Measurements from ENCODE around the gene LMNB1.
"Not testable (repeated sequence)": the region's sequence is repeated elsewhere in the genome, so short reads cannot be mapped to it uniquely, and the experiment has no call there.

Gene LMNB1

DNA sequence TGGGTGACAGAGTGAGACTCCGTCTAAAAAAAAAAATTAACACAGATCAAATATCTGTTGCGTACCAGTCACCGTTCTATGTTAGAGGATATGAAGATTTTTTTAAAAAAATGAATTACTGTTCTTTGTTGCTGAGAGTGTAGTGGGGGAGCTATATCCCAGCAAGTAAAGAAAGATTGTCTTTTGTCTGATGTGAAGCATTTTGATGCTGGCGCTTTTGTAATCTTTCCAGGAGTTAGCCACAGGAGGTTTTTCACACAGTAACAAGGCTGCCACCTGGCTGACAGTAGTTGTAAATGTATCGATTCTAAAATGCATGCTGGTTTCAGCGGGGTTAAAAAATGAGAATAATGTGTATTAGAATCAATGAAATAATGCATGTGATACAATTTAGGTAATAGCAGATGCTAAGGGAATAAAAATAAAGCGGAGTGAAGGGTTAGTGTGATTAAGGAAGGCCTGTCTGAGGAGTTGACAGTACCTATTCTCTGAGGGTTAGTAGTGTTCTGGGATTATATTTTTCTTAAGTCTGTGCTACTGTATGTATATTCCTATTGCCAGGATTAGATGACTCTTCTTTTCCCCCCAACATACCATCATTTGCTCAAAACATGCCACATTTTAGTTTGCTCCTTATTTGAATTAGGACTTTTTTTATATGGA lies 3.4 kb downstream of the LMNB1 start:
- no peak for DNase-seq

DNA sequence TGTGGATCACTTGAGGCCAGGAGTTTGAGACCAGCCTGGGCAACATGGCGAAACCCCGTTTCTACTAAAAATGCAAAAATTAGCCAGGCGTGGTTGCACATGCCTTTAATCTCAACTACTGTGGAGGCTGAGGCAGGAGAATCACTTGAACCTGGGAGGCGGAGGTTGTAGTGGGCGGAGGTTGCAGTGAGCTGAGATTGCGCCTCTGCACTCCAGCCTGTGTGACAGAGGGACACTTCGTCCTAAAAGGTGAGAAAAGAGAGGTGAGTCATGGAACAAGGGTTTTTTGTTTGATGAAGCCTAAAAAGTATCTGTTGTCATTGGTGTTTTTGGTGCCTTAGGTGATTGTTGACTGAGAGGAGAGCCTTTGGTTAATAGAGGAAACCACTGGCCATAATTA lies 11.5 kb downstream of the LMNB1 start:
- not testable (repeated sequence) for DNase-seq

DNA sequence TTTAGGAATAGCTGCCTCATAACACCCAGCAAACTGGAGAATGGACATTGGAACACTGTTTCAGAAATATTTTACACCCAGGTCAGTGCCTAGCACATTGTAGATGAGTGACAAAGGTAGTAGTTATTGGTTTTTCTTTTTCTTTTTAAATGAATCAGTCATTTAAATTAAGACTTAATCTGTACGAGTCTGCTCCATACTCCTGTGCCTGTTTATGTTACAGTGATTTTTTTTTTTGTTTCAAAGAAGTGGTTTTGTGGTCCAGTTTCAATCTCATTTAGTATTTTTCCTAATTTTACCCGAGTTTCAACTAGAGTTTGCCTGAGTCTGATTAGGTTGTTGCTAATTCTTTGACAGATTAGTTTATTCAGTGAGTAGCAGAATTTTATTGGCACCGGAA lies 16.2 kb downstream of the LMNB1 start:
- no peak for DNase-seq

DNA sequence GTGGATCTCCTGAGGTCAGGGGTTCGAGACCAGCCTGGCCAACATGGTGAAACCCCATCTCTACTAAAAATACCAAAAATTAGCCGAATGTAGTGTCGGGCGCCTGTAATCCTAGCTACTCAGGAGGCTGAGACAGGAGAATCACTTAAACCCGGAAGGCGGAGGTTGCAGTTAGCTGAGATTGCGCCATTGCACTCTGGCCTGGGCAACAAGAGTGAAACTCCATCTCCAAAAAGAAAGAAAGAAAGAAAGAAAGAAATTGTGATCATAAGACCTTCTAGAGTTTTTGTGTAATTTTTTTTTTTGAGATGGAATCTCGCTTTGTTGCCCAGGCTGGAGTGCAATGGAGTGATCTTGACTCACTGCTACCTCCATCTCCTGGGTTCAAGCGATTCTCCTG lies 16.7 kb downstream of the LMNB1 start:
- not testable (repeated sequence) for DNase-seq

DNA sequence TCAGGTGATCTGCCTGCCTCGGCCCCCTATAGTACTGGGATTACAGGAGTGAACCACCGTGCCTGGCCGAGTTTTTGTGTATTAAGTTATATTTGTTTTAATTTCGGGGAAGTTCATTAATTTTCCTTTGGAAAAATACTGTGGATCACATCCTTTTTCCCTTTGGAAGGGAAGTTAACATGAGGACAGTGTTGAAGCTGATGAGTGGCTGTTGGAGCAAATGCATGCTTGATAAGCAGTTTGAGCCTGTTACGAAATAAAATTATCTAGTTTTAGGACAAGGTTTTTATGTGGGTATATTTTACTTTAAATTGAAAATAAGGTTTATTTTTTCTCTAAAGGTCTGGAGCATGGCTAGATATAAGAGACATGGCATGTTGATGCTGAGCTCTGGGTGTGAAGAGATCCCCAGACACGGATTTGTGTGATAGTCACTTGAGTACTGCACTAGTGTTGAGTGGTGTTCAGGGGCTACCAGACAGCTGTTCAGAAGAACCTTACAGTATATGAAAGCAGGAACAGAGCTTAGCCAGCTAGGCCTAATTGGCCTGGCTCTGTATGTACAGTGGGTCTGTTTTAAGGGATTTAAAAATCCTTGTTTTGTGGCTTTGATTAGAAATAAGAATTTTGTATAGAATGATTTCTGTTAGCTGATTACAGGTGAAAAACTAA lies 17.4 kb downstream of the LMNB1 start:
- no peak for DNase-seq

- no peak for DNase-seq
Measured at GRCh38 chr5:126799780-126800179, 22.8 kb downstream of the LMNB1 start.

- no peak for DNase-seq
Measured at GRCh38 chr5:126801174-126801991, 24.4 kb downstream of the LMNB1 start.

GRCh38 chr5:126801992-126802294 lies 25.0 kb downstream of the LMNB1 start:
- no peak for DNase-seq

DNA sequence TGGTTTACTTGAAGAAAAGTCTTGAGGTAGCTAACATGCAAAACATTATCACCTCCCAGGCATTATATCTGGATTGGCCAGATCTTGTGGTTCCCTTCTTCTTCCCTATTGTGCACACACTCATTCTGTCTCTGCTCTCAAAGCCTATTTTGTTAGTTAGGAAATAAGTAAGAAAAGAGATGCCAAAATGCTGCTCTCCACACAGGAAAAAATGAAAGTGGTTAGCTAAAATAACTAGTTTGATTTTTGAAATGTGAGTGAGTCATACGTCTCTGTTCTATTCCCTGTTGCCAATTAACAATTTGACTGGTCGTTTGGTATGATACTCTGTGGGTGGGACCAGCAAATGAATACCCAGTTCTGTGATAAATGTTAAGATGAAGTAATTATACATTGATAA lies 28.1 kb downstream of the LMNB1 start:
- no peak for DNase-seq

DNA sequence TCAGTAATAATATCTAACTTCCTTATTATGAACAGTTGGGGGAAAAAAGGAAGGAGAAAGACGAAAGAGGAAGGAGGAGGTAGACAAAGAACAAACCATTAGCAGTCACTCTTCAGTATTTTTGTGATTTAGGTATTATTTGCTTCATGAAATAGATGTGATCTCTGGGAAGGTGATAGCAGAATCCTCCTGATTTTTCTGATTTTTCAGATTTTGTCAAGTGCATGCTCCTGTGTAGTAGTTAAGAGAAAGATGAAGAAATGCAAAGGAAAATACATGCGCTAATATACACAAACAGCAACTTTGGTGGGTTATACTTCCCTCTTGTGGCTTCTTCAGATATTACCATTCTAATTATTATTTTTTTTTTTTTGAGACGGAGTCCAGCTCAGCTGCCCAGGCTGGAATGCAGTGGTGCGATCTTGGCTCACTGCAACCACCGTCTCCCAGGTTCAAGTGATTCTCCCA lies 31.6 kb downstream of the LMNB1 start:
- DNase-seq: no peak

DNA sequence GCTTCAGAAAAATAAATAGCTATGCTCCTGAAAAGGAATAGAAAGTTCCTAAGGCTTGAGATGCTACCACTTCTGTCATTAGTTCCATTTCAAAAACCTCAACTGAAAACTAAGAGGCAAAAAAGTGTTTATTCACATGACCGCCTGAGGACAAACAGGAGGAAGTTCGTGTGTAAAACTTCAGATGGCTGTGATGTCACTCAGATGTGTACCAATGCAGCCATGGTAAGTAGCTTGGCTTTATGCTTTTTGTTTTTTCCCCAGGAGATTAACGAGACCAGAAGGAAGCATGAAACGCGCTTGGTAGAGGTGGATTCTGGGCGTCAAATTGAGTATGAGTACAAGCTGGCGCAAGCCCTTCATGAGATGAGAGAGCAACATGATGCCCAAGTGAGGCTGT lies 33.0 kb downstream of the LMNB1 start:
- no peak for DNase-seq

DNA sequence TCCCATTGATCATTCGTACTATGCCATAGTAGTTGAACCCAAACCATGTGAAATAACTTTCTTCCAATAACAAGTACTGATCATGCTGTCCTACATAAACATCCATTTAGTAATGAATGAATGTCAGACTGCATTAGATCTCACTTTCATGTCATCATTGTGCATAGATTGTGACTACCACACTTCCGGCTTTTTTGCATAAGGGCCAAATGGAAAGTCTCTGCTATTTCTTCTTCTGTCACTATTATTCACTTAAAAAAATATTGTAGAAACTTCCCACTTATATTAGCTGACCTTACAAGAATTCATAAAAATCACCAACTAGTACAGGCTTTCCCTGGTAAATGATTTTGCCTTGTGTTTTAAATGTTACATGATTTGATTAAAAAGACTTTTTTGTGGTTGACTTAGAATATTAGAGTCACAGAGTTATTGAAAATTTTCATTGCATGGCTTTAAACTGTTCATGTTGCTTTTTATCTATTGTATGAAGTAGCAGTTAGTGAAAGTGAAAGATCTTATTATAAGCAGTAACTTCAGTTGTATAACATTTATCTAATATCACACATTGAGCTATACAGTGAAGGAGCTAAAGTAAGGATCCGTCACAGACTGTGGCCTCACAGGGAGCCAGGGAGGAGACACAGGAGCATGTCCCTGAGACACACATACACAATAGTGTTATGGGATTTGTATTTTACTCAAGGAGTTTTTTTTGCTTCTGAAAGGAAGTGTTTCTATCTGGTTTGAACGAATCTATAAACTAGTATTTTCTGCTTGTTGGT lies 33.9 kb downstream of the LMNB1 start:
- no peak for DNase-seq

DNA sequence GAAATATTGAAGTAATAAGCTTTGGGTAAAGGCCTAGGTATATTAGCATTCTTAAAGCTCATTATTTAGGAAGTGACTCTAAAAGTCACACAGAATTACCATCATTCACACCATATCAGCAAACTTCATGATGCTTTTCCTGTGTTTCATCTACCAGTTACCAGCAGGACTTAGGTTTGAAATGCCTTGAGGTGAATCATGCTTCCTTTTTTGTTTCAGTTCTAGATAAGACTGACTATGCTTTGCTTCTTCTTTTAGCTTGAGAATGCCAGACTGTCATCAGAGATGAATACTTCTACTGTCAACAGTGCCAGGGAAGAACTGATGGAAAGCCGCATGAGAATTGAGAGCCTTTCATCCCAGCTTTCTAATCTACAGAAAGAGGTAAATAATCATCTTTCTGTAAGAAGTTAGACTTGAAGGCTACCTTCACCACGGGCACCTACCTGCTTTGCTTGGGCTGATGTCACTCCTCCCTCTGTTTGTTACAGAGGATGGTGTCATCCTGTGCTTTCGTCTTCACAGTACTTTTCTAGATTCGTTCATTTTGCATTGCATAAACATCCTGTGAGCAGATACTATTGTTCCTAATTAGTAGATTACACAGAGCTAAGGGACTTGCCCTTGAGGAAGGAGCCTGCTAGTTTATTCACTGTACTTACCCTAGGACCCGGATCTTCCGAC lies 34.7 kb downstream of the LMNB1 start:
- DNase-seq: no peak

DNA sequence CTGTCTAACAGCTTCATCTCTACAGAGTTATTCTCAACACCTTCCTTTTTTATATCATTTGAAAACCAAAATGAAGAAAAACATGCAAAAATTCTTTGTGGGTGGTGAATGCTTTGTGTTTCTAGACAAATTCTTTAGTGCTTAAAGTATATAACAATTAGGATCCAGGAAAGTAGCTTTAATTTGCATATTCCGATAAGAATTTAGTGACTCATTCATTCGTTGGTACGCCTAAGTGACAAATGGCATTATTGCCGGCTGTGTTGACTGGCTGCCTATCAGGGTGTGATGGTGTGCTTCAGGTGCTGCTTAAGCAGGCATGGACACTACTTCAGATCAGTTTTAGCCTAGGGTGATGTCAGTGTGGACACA lies 35.2 kb downstream of the LMNB1 start:
- DNase-seq: no peak

DNA sequence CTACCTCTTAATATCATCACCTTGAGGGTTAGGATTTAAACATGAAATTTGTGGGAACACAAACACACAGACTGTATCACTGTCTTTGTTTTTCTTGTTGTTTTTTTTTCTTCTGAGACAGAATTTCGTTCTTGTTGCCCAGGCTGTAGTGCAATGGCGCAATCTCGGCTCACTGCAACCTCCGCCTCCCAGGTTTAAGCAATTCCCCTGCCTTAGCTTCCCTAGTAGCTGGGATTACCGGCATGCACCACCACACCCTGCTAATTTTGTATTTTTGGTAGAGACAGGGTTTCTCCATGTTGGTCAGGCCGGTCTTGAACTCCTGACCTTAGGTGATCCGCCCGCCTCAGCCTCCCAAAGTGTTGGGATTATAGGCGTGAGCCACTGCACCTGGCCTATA lies 36.9 kb downstream of the LMNB1 start:
- not testable (repeated sequence) for DNase-seq

- no peak for DNase-seq
Measured at GRCh38 chr5:126814721-126815404, 37.9 kb downstream of the LMNB1 start.

DNA sequence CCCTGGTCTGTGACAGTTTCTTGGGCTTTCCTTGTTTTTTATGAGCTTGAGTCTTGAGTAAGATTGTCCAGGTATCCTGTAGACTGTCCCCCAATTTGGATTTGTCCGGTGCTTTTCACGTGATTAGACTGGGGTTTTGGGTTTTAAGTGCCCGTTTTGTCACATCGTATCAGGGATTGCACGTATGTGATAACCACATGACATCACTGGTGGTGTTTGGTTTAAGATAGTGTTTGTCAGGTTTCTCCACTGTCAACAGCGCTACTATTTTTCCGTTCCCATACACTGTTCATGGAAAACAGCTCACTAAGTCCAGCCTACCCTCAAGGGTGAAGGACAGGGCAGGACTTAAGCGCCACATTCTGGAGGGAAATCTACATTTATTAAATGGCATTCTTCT lies 39.7 kb downstream of the LMNB1 start:
- no peak for DNase-seq

DNA sequence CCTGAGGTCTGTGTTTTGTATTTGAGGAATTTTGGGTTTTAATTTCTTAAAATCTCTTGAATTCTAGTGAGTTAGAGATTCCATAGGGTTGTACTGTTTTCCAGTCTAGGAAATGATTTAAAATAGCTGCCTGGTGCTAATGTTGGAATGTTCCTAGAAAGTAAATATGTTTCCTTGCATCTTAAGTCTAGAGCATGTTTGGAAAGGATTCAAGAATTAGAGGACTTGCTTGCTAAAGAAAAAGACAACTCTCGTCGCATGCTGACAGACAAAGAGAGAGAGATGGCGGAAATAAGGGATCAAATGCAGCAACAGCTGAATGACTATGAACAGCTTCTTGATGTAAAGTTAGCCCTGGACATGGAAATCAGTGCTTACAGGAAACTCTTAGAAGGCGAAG lies 41.8 kb downstream of the LMNB1 start:
- no peak for DNase-seq

DNA sequence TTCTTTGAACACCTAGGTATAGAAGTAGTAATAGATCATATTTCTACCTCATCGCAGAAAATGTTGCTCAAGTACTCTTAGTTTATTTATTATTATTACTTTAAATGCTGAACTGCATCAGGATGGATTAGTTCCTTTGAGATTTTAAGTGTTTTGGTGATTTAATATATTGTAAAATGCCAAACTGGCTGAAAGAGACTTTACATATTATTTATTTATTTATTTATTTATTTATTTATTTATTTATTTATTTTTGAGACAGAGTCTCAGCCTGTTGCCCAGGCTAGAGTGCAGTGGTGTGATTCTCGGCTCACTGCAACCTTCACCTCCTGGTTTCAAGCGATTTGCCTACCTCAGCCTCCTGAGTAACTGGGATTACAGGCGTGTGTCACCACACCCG lies 42.3 kb downstream of the LMNB1 start:
- no peak for DNase-seq

- no peak for DNase-seq
Measured at GRCh38 chr5:126826619-126827215, 49.8 kb downstream of the LMNB1 start.

DNA sequence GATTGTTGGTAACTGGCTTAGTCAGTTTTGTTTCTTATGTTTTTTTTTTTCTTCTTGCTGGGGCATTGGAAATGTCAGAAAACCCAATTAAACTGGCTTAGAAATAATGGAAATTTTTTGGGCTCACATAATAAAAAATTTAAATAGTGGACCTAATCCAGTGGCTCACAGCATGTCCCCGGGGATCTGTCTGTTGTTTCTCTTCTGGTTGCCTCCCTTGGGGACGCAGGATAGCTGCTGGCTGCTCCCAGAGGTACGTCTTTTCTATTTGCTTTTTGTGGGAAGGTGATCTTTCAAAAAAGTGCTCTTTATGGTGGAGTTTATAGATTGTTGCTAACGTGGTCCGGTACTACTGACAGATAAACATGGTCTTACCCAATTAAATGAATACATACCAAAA lies 52.2 kb downstream of the LMNB1 start:
- DNase-seq: no peak

DNA sequence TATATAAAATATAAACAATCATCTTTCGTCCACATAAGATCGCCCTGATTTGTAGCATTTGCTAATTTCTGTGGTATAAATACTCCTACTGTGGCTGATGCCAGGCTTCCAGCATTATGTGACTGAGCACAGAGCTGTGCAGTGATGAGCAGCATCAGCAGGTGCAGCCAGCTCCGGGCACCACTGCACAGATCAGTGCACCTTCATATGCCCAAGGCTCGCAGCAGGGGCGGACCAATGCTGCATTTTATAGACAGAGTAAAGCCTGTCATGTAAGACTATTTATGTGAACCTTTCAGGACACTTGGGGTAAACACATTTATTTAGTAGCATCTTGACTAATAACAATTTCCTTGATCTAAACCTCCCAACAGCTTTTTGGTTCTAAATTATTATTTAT lies 53.1 kb downstream of the LMNB1 start:
- no peak for DNase-seq

Data from activated CD8-positive, alpha-beta memory T cell treated with anti-CD3 and anti-CD28 coated beads for 24 hours (primary cell).